Neural cell (in vitro differentiated cells): ENCODE data around the gene LAIR1.
"Not testable (repeated sequence)": the region's sequence is repeated elsewhere in the genome, so short reads cannot be mapped to it uniquely, and the experiment has no call there.

Source experiments
- CTCF ChIP-seq: fragments of 450-650 bp; IDR thresholded peaks from 2 replicates; pipeline ENCODE4 v1.5.1; 2014; ENCODE audit warnings: antibody characterized with exemption, mild to moderate bottlenecking, moderate library complexity; ENCODE audit not compliant: poor library complexity, severe bottlenecking
- EP300 ChIP-seq: fragments of 450-650 bp; conservative IDR thresholded peaks from 2 replicates; pipeline ENCODE4 v1.6.1; 2014; ENCODE audit warnings: antibody characterized with exemption, mild to moderate bottlenecking, moderate library complexity; ENCODE audit not compliant: poor library complexity, severe bottlenecking
- EZH2 ChIP-seq: fragments of 200-600, 300-800 bp; shearing (Covaris generic), sonication (generic); IDR thresholded peaks from 2 replicates; pipeline ENCODE4 v1.6.1; 2014; ENCODE audit warnings: antibody characterized with exemption, low read length, borderline replicate concordance, mild to moderate bottlenecking; ENCODE audit not compliant: insufficient read depth, poor library complexity, severe bottlenecking
- MXI1 ChIP-seq: fragments of 450-650 bp; conservative IDR thresholded peaks from 2 replicates; pipeline ENCODE4 v1.6.1; 2014; ENCODE audit warnings: antibody characterized with exemption, mild to moderate bottlenecking; ENCODE audit not compliant: poor library complexity, severe bottlenecking
- POLR2AphosphoS5 ChIP-seq: IDR thresholded peaks from 2 replicates; pipeline ENCODE4 v1.6.1; 2012
- RAD21 ChIP-seq: fragments of 450-650 bp; conservative IDR thresholded peaks from 2 replicates; pipeline ENCODE4 v1.6.1; 2014; ENCODE audit warnings: antibody characterized with exemption, mild to moderate bottlenecking, moderate library complexity
- REST ChIP-seq: IDR thresholded peaks from 2 replicates; pipeline ENCODE4 v1.6.1; 2012; ENCODE audit warnings: borderline replicate concordance
- SMC3 ChIP-seq: fragments of 450-650 bp; conservative IDR thresholded peaks from 2 replicates; pipeline ENCODE4 v1.6.1; 2014; ENCODE audit warnings: antibody characterized with exemption, mild to moderate bottlenecking, moderate library complexity; ENCODE audit not compliant: poor library complexity
- TAF1 ChIP-seq: IDR thresholded peaks from 2 replicates; pipeline ENCODE4 v1.6.1; 2012; ENCODE audit warnings: low read depth

GRCh38 chr19:54382041-54382440, 17.3 kb upstream of the LAIR1 start:
- TF ChIP-seq CTCF, EP300, EZH2, RAD21, TAF1, POLR2AphosphoS5, REST, SMC3, MXI1: not testable (repeated sequence)
